ENCODE measurements around the gene EPHA1.

DNA sequence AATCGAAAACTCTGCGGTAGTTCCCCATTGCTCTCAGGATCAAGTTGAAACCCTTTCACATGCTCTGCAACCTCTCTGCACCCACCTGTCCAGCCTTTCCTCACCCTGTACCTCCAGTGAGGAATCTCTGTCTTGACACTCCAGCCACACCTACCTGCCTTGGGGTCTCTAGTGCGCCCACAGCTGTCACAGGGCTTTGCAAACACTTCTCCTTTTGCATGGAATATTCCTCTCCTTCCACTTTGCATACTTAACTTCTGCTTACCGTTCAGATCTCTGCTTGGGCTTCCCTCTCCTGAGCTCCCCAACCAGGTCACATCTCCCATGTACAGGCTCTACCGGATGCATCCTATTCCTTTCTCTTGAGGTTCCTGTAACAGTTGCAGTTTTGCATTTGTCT is 34.1 kb downstream of the EPHA1 start:
- TF ChIP-seq RCOR1 (IDR thresholded peaks at IDR 0.05; ENCODE audit: insufficient replicate concordance, low read length) (no peak), CTCF (conservative IDR thresholded peaks at IDR 0.05; ENCODE audit: low read depth, low read length) (no peak), FOS (IDR thresholded peaks at IDR 0.05; ENCODE audit: low read depth, low read length) (no peak), MXI1 (IDR thresholded peaks at IDR 0.05; ENCODE audit: borderline replicate concordance, low read depth, low read length) (no peak), CEBPB (IDR thresholded peaks at IDR 0.05; ENCODE audit: low read depth, low read length) (no peak), USF2 (IDR thresholded peaks at IDR 0.05; ENCODE audit: low read depth, low read length) (no peak), POLR2A (IDR thresholded peaks at IDR 0.05; ENCODE audit: low read depth, low read length) (no peak), CHD1 (IDR thresholded peaks at IDR 0.05; ENCODE audit: low read depth, low read length) (no peak), BHLHE40 (IDR thresholded peaks at IDR 0.05; ENCODE audit: low read depth, low read length) (no peak), RFX5 (IDR thresholded peaks at IDR 0.05; ENCODE audit: low read depth, low read length) (no peak), SMC3 (IDR thresholded peaks at IDR 0.05; ENCODE audit: low read depth, low read length) (no peak)

Data from IMR-90 (cell line).